MG63 (cell line): ENCODE results near the gene CD5L. TPM values are rescaled to one million over a fixed set of nuclear protein-coding genes. Genes with fewer than 3 reads are reported as not detected.

Experiments
- DNase-seq: peaks from one replicate; pipeline ENCODE4 v3.0.0-alpha.2; 2020
- H3K27me3 ChIP-seq: fragments of 250-450 bp; sonication (Bioruptor Pico); 2 replicates; pipeline ENCODE4 v1.5.1; 2020; ENCODE audit warnings: mild to moderate bottlenecking, moderate library complexity
- H3K36me3 ChIP-seq: fragments of 250-450 bp; sonication (Bioruptor Pico); 2 replicates; pipeline ENCODE4 v1.5.1; 2020; ENCODE audit warnings: mild to moderate bottlenecking, moderate library complexity
- H3K4me3 ChIP-seq: fragments of 250-450 bp; sonication (Bioruptor Pico); 2 replicates; pipeline ENCODE4 v1.5.1; 2020; ENCODE audit warnings: mild to moderate bottlenecking, moderate library complexity
- H3K9me3 ChIP-seq: fragments of 250-450 bp; sonication (Bioruptor Pico); 2 replicates; pipeline ENCODE4 v1.5.1; 2020; ENCODE audit warnings: mild to moderate bottlenecking, moderate library complexity
- total RNA-seq: library from RNA; depleted of rRNA; stranded (reverse); fragments of >200 nt; shearing (Covaris generic); gene quantifications from 2 replicates; pipeline ENCODE4 v1.2.3, GENCODE V29; 2014; ENCODE audit warnings: low replicate concordance; rRNA removed

Gene CD5L
- not detected in 2 replicates for total RNA-seq

GRCh38 chr1:157841708-157842107, at the start of gene CD5L:
CD5L (minus strand) TSS chr1:157841808; CDS start chr1:157841701, 107 bp downstream.
- no peak within 1 kb of the TSS for H3K4me3 ChIP-seq
- no peaks in the 10 kb centered on the region for H3K9me3 ChIP-seq
- DNase-seq: no peak
- H3K27me3 ChIP-seq: peaks cover 3% of the 10 kb centered on the region; the same call in 1 of the 2 replicates
- no peaks in the 10 kb centered on the region for H3K36me3 ChIP-seq

GRCh38 chr1:157882580-157882979, 41.0 kb upstream of the CD5L start:
- Histone ChIP-seq H3K9me3 (no peaks in the 10 kb centered on the region; the same call in 1 of the 2 replicates), H3K4me3 (no peak overlapping the region), H3K27me3 (peaks cover 12% of the 10 kb centered on the region; the same call in 1 of the 2 replicates), H3K36me3 (no peaks in the 10 kb centered on the region)
- DNase-seq: no peak

- Histone ChIP-seq H3K9me3 (no peaks in the 10 kb centered on the region; the same call in 1 of the 2 replicates), H3K36me3 (no peaks in the 10 kb centered on the region), H3K27me3 (peaks cover 10% of the 10 kb centered on the region; the same call in 1 of the 2 replicates), H3K4me3 (no peak overlapping the region)
- no peak for DNase-seq
Observed at GRCh38 chr1:157880621-157881020, 39.0 kb upstream of the CD5L start.

- Histone ChIP-seq H3K27me3 (peaks cover 19% of the 10 kb centered on the region), H3K4me3 (no peak overlapping the region), H3K9me3 (no peaks in the 10 kb centered on the region; the same call in 1 of the 2 replicates), H3K36me3 (no peaks in the 10 kb centered on the region)
- no peak for DNase-seq
Observed at GRCh38 chr1:157878059-157878458, 36.5 kb upstream of the CD5L start.

- no peaks in the 10 kb centered on the region for H3K36me3 ChIP-seq
Observed at GRCh38 chr1:157870490-157870889, 28.9 kb upstream of the CD5L start.

GRCh38 chr1:157868654-157869053, 27.0 kb upstream of the CD5L start:
- H3K9me3 ChIP-seq: no peaks in the 10 kb centered on the region
- H3K27me3 ChIP-seq: peaks cover 19% of the 10 kb centered on the region
- no peak overlapping the region for H3K4me3 ChIP-seq
- no peaks in the 10 kb centered on the region for H3K36me3 ChIP-seq
- DNase-seq: no peak

More at GRCh38 chr1:157870490-157870889, 28.9 kb upstream of the CD5L start:
- no peak for DNase-seq
- no peak overlapping the region for H3K4me3 ChIP-seq
- H3K9me3 ChIP-seq: no peaks in the 10 kb centered on the region
- H3K27me3 ChIP-seq: peaks cover 23% of the 10 kb centered on the region

GRCh38 chr1:157862114-157863070, 20.8 kb upstream of the CD5L start:
- H3K9me3 ChIP-seq: no peaks in the 10 kb centered on the region
- H3K4me3 ChIP-seq: no peak overlapping the region
- no peak for DNase-seq
- peaks cover 16% of the 10 kb centered on the region for H3K27me3 ChIP-seq
- H3K36me3 ChIP-seq: no peaks in the 10 kb centered on the region

- Histone ChIP-seq H3K27me3 (peaks cover 6% of the 10 kb centered on the region), H3K9me3 (no peaks in the 10 kb centered on the region), H3K36me3 (no peaks in the 10 kb centered on the region), H3K4me3 (no peak overlapping the region)
- no peak for DNase-seq
Observed at GRCh38 chr1:157856538-157856937, 14.9 kb upstream of the CD5L start.

GRCh38 chr1:157852476-157852875, 10.9 kb upstream of the CD5L start:
- Histone ChIP-seq H3K9me3 (no peaks in the 10 kb centered on the region), H3K4me3 (no peak overlapping the region), H3K36me3 (no peaks in the 10 kb centered on the region), H3K27me3 (peaks cover 4% of the 10 kb centered on the region)
- DNase-seq: no peak

GRCh38 chr1:157849229-157849875, 7.7 kb upstream of the CD5L start:
- H3K27me3 ChIP-seq: no peaks in the 10 kb centered on the region

GRCh38 chr1:157844089-157844830, 2.7 kb upstream of the CD5L start:
- H3K27me3 ChIP-seq: peaks cover 3% of the 10 kb centered on the region; the same call in 1 of the 2 replicates
- DNase-seq: no peak
- no peaks in the 10 kb centered on the region for H3K36me3 ChIP-seq
- no peaks in the 10 kb centered on the region for H3K9me3 ChIP-seq
- no peak overlapping the region for H3K4me3 ChIP-seq

More at GRCh38 chr1:157849229-157849875, 7.7 kb upstream of the CD5L start:
- no peak overlapping the region for H3K4me3 ChIP-seq
- DNase-seq: no peak
- H3K9me3 ChIP-seq: no peaks in the 10 kb centered on the region
- no peaks in the 10 kb centered on the region for H3K36me3 ChIP-seq

GRCh38 chr1:157842939-157843338, 1.3 kb upstream of the CD5L start:
- Histone ChIP-seq H3K4me3 (no peak overlapping the region), H3K27me3 (peaks cover 3% of the 10 kb centered on the region; the same call in 1 of the 2 replicates), H3K9me3 (no peaks in the 10 kb centered on the region), H3K36me3 (no peaks in the 10 kb centered on the region)
- no peak for DNase-seq

GRCh38 chr1:157838966-157839365, 2.6 kb downstream of the CD5L start:
- DNase-seq: no peak
- no peak overlapping the region for H3K4me3 ChIP-seq
- H3K9me3 ChIP-seq: no peaks in the 10 kb centered on the region
- no peaks in the 10 kb centered on the region for H3K36me3 ChIP-seq
- H3K27me3 ChIP-seq: peaks cover 3% of the 10 kb centered on the region; the same call in 1 of the 2 replicates

- no peak for DNase-seq
- Histone ChIP-seq H3K4me3 (no peak overlapping the region), H3K36me3 (no peaks in the 10 kb centered on the region), H3K27me3 (no peaks in the 10 kb centered on the region), H3K9me3 (no peaks in the 10 kb centered on the region)
Observed at GRCh38 chr1:157834430-157834829, 7.2 kb downstream of the CD5L start.

GRCh38 chr1:157833145-157833544, 8.5 kb downstream of the CD5L start:
- Histone ChIP-seq H3K27me3 (peaks cover 4% of the 10 kb centered on the region; the same call in 1 of the 2 replicates), H3K9me3 (no peaks in the 10 kb centered on the region), H3K36me3 (no peaks in the 10 kb centered on the region), H3K4me3 (no peak overlapping the region)
- no peak for DNase-seq

- Histone ChIP-seq H3K9me3 (no peaks in the 10 kb centered on the region), H3K4me3 (no peak overlapping the region), H3K27me3 (peaks cover 4% of the 10 kb centered on the region; the same call in 1 of the 2 replicates), H3K36me3 (no peaks in the 10 kb centered on the region)
- DNase-seq: no peak
Observed at GRCh38 chr1:157831968-157832626, 9.5 kb downstream of the CD5L start.
